Panc1 (cell line): ENCODE measurements around the gene NHSL1. TPM values are rescaled to one million over a fixed set of nuclear protein-coding genes. Genes with fewer than 3 reads are reported as not detected.

Experiments used
- ATAC-seq: fragments of 200-7000 bp; cut with Tn5 transposase; 2 replicates; pipeline ENCODE4 v1.9.1; 2020; ENCODE audit warnings: mild to moderate bottlenecking, moderate library complexity
- BruUV-seq: library from RNA; stranded (reverse); fragments of 400-500 nt; replicated peaks from 2 replicates; lab custom pipeline; 2021; lab: Mats Ljungman, UMichigan
- CTCF ChIA-PET: fragments of 300-600 bp; sonication (Branson Sonifier 250); formaldehyde crosslinking; loops from one replicate; lab custom pipeline; 2022; ENCODE audit warnings: antibody characterized with exemption; lab: Charles Lee
- POLR2A ChIA-PET: fragments of 300-600 bp; sonication (Branson Sonifier 250); formaldehyde crosslinking; loops from one replicate; lab custom pipeline; 2022; ENCODE audit warnings: antibody characterized with exemption; lab: Charles Lee
- DNase-seq: peaks from one replicate; pipeline ENCODE4 v3.0.0-alpha.2; 2010; ENCODE audit warnings: low read depth, low spot score
- H3K27ac ChIP-seq: 2 replicates; pipeline ENCODE4 v1.5.1; 2011; ENCODE audit warnings: mild to moderate bottlenecking, low read length, inconsistent platforms
- H3K27me3 ChIP-seq: fragments of 200-500 bp; sonication (Bioruptor generic); 2 replicates; pipeline ENCODE4 v1.6.0; 2014; ENCODE audit warnings: low read length, inconsistent platforms; ENCODE audit not compliant: control insufficient read depth, insufficient read depth
- H3K36me3 ChIP-seq: fragments of 200-500 bp; sonication (Bioruptor generic); 2 replicates; pipeline ENCODE4 v1.5.1; 2014; ENCODE audit warnings: inconsistent platforms, mild to moderate bottlenecking, low read length, moderate library complexity; ENCODE audit not compliant: control insufficient read depth, insufficient read depth
- H3K4me1 ChIP-seq: 2 replicates; pipeline ENCODE4 v1.5.1; 2011; ENCODE audit warnings: inconsistent platforms, mild to moderate bottlenecking, low read length, moderate library complexity; ENCODE audit not compliant: control insufficient read depth, insufficient read depth
- H3K4me3 ChIP-seq, 2 experiments: 2 replicates each; pipeline ENCODE4 v1.5.1; 2011 to 2012; ENCODE audit warnings: low read depth in 2 of 2, low read length in 2 of 2, mild to moderate bottlenecking in 2 of 2, inconsistent platforms in 1 of 2, moderate library complexity in 1 of 2
- H3K9me3 ChIP-seq: fragments of 200-500 bp; sonication (Bioruptor generic); 2 replicates; pipeline ENCODE4 v1.5.1; 2014; ENCODE audit warnings: low read depth, mild to moderate bottlenecking, inconsistent platforms, low read length, moderate library complexity; ENCODE audit not compliant: control insufficient read depth, insufficient read depth
- POLR2AphosphoS5 ChIP-seq: IDR thresholded peaks from 2 replicates; pipeline ENCODE4 v1.6.1; 2012; ENCODE audit warnings: mild to moderate bottlenecking, low read depth, low read length, moderate library complexity
- SIN3A ChIP-seq: IDR thresholded peaks from 2 replicates; pipeline ENCODE4 v1.6.1; 2012; ENCODE audit warnings: low read depth, mild to moderate bottlenecking, low read length, moderate library complexity, borderline replicate concordance; ENCODE audit not compliant: insufficient read depth
- TCF7L2 ChIP-seq: IDR thresholded peaks from 2 replicates; pipeline ENCODE4 v1.6.1; 2011; ENCODE audit warnings: mild to moderate bottlenecking, low read depth, low read length, inconsistent platforms
- in situ Hi-C: cut with HindIII; loops from 2 replicates; pipeline ENCODE4 v1.10.0; 2016; ENCODE audit warnings: low sequenced_read_pairs, low pct_unique_long_range_greater_than_20kb
- intact Hi-C: fragments of 100-400 bp; cut with micrococcal nuclease; formaldehyde crosslinking; loops from one replicate; pipeline ENCODE4 v1.10.0; 2022; ENCODE audit not compliant: unreplicated experiment
- total RNA-seq: library from RNA; stranded (reverse); gene quantifications from one replicate; pipeline ENCODE4 v1.2.1, GENCODE V29; 2021; ENCODE audit not compliant: unreplicated experiment
- TF ChIP-seq, protein P1 (sequence below), 2 experiments: IDR thresholded peaks; 2 replicates each; pipeline ENCODE4 v1.6.1; 2011 to 2012; ENCODE audit warnings: low read depth in 2 of 2, control low read depth in 1 of 2, low read length in 1 of 2, mild to moderate bottlenecking in 1 of 2, moderate library complexity in 1 of 2; ENCODE audit not compliant: insufficient read depth in 1 of 2
- TF ChIP-seq, protein P2 (sequence below): fragments of 450-650 bp; IDR thresholded peaks from 2 replicates; pipeline ENCODE4 v1.5.1; 2017; ENCODE audit warnings: mild to moderate bottlenecking

Gene NHSL1
- total RNA-seq, 1 experiment from 2014 or later: 20.6 TPM

DNA sequence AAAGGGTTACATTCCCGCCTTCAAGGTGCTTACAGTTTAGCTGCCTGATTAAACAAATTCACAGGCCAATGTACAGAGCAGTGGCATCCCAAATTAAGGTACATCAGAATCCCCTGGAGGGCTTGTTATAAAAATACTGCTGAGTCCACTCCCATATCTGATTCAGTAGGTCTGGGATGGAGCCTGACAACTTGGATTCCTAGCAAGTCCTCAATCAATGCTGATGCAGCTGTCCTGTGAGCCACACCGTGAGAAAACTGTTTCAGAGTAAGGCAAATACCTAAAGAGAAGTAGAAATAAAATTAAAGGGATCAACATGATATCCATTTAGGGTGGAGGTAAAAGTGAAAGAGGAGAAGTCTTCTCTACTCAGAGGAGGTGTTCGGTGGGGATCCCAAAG, 16.5 kb downstream of the NHSL1 start:
- Histone ChIP-seq H3K27me3 (no peaks in the 10 kb centered on the region), H3K36me3 (no peaks in the 10 kb centered on the region), H3K4me1 (no peaks in the 10 kb centered on the region; the same call in 1 of the 2 replicates), H3K4me3 (no peak overlapping the region), H3K9me3 (no peaks in the 10 kb centered on the region), H3K27ac (no peak overlapping the region)
- no peak for TF ChIP-seq POLR2AphosphoS5
- TF ChIP-seq, protein P1, sequence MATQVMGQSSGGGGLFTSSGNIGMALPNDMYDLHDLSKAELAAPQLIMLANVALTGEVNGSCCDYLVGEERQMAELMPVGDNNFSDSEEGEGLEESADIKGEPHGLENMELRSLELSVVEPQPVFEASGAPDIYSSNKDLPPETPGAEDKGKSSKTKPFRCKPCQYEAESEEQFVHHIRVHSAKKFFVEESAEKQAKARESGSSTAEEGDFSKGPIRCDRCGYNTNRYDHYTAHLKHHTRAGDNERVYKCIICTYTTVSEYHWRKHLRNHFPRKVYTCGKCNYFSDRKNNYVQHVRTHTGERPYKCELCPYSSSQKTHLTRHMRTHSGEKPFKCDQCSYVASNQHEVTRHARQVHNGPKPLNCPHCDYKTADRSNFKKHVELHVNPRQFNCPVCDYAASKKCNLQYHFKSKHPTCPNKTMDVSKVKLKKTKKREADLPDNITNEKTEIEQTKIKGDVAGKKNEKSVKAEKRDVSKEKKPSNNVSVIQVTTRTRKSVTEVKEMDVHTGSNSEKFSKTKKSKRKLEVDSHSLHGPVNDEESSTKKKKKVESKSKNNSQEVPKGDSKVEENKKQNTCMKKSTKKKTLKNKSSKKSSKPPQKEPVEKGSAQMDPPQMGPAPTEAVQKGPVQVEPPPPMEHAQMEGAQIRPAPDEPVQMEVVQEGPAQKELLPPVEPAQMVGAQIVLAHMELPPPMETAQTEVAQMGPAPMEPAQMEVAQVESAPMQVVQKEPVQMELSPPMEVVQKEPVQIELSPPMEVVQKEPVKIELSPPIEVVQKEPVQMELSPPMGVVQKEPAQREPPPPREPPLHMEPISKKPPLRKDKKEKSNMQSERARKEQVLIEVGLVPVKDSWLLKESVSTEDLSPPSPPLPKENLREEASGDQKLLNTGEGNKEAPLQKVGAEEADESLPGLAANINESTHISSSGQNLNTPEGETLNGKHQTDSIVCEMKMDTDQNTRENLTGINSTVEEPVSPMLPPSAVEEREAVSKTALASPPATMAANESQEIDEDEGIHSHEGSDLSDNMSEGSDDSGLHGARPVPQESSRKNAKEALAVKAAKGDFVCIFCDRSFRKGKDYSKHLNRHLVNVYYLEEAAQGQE (IDR thresholded peaks at IDR 0.05; ENCODE audit: insufficient read depth in 1 of 2, low read depth in 2 of 2, low read length in 1 of 2): no peak
- no peak for TF ChIP-seq TCF7L2
- TF ChIP-seq SIN3A: no peak
- TF ChIP-seq, protein P2, sequence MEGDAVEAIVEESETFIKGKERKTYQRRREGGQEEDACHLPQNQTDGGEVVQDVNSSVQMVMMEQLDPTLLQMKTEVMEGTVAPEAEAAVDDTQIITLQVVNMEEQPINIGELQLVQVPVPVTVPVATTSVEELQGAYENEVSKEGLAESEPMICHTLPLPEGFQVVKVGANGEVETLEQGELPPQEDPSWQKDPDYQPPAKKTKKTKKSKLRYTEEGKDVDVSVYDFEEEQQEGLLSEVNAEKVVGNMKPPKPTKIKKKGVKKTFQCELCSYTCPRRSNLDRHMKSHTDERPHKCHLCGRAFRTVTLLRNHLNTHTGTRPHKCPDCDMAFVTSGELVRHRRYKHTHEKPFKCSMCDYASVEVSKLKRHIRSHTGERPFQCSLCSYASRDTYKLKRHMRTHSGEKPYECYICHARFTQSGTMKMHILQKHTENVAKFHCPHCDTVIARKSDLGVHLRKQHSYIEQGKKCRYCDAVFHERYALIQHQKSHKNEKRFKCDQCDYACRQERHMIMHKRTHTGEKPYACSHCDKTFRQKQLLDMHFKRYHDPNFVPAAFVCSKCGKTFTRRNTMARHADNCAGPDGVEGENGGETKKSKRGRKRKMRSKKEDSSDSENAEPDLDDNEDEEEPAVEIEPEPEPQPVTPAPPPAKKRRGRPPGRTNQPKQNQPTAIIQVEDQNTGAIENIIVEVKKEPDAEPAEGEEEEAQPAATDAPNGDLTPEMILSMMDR: no peak
- ChIA-PET CTCF (no interaction called here), POLR2A (interaction anchor here (0.6 to 0.7 kb wide), 2 partner anchors 25 to 28 kb away, joined by 9 to 10 read pairs; no protein-coding TSS in a partner anchor)
- intact Hi-C loops: no loop called here
- DNase-seq: no peak
- BruUV-seq: no TSS peak
- no peak for ATAC-seq
- in situ Hi-C loops: no loop called here

DNA sequence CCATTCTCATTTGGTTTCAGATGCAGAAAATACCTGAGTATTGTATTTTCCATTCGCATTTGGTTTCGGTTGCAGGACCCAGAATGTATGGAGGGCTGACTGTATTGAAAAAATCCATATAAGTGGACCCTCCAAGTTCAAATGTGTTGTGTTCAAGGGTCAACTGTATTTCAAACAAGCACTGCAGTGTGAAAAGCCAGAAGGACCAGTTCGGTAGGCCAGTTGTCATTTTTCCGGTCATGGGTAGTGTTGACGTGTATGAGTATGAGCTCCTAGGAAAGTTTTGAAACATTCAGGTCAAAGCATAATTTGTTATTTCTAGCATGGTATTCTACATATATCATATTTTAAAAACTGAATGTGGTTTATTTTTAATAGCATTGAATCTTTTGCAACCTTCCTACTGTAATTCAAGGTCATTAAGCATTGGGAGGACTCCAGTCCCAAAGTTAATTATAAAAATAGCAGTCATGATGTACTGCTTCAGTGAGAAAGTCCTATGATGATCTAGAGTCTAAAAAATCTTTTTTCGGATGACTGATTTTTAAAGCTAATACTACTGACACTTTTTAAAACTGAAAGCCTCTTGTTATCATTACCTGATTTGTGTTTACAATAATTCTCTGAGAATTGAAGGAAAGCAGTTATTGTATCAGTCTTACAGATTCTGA, 18.9 kb downstream of the NHSL1 start:
- intact Hi-C loops: no loop called here
- ChIA-PET CTCF (no interaction called here), POLR2A (no interaction called here)
- Histone ChIP-seq H3K4me3 (no peak overlapping the region), H3K9me3 (no peaks in the 10 kb centered on the region), H3K27ac (no peak overlapping the region), H3K27me3 (no peaks in the 10 kb centered on the region), H3K4me1 (no peaks in the 10 kb centered on the region; the same call in 1 of the 2 replicates), H3K36me3 (no peaks in the 10 kb centered on the region)
- TF ChIP-seq, protein P2: no peak
- TF ChIP-seq, protein P1 (IDR thresholded peaks at IDR 0.05; ENCODE audit: insufficient read depth in 1 of 2, low read depth in 2 of 2, low read length in 1 of 2): no peak
- TF ChIP-seq POLR2AphosphoS5: no peak
- no peak for TF ChIP-seq SIN3A
- no peak for TF ChIP-seq TCF7L2
- BruUV-seq: no TSS peak
- ATAC-seq: no peak
- DNase-seq: no peak
- in situ Hi-C loops: no loop called here
